DND-41 (cell line): ENCODE results near the gene DOK4.

Experiments
- ATAC-seq: fragments of 200-7000 bp; cut with Tn5 transposase; 3 replicates; pipeline ENCODE4 v1.9.1; 2021; ENCODE audit warnings: low read depth; ENCODE audit not compliant: insufficient read depth
- DNase-seq: peaks from one replicate; pipeline ENCODE4 v3.0.0-alpha.2; 2020
- H2AFZ ChIP-seq: 2 replicates; pipeline ENCODE4 v1.6.0; 2012; ENCODE audit warnings: low read depth, low read length
- H3K27ac ChIP-seq: 2 replicates; pipeline ENCODE4 v1.5.1; 2012; ENCODE audit warnings: low read length, inconsistent platforms
- H3K27me3 ChIP-seq: fragments of 200-600 bp; sonication (generic); 2 replicates; pipeline ENCODE4 v1.6.0; 2012; ENCODE audit warnings: low read length, mild to moderate bottlenecking, inconsistent platforms; ENCODE audit not compliant: insufficient read depth, poor library complexity
- H3K36me3 ChIP-seq: 2 replicates; pipeline ENCODE4 v1.5.1; 2012; ENCODE audit warnings: low read length, inconsistent platforms; ENCODE audit not compliant: insufficient read depth
- H3K4me1 ChIP-seq: 2 replicates; pipeline ENCODE4 v1.5.1; 2012; ENCODE audit warnings: mild to moderate bottlenecking, low read length; ENCODE audit not compliant: insufficient read depth
- H3K4me2 ChIP-seq: 2 replicates; pipeline ENCODE4 v1.6.0; 2012; ENCODE audit warnings: mild to moderate bottlenecking, moderate library complexity, low read length, inconsistent platforms; ENCODE audit not compliant: insufficient read depth
- H3K4me3 ChIP-seq, 2 experiments: fragments of 200-600 bp in 1 of 2; shearing (Covaris generic) in 1 of 2; 2 replicates each; pipeline ENCODE4 v1.5.1; 2012 to 2016; ENCODE audit warnings: inconsistent platforms in 2 of 2, low read length in 2 of 2, mild to moderate bottlenecking in 2 of 2, low read depth in 1 of 2, moderate library complexity in 1 of 2
- H3K79me2 ChIP-seq: 2 replicates; pipeline ENCODE4 v1.6.0; 2012; ENCODE audit warnings: low read length, inconsistent platforms; ENCODE audit not compliant: insufficient read depth
- H3K9ac ChIP-seq: 2 replicates; pipeline ENCODE4 v1.6.0; 2012; ENCODE audit warnings: low read depth, mild to moderate bottlenecking, inconsistent platforms, low read length, moderate library complexity
- H3K9me3 ChIP-seq: 2 replicates; pipeline ENCODE4 v1.5.1; 2012; ENCODE audit warnings: low read length, moderate library complexity, mild to moderate bottlenecking, inconsistent platforms; ENCODE audit not compliant: insufficient read depth, severe bottlenecking
- H4K20me1 ChIP-seq: 2 replicates; pipeline ENCODE4 v1.6.0; 2012; ENCODE audit warnings: low read length; ENCODE audit not compliant: insufficient read depth
- CTCF ChIP-seq: IDR thresholded peaks from 2 replicates; pipeline ENCODE4 v1.5.1; 2012; ENCODE audit warnings: borderline replicate concordance, low read length, moderate library complexity, mild to moderate bottlenecking; ENCODE audit not compliant: poor library complexity, severe bottlenecking; ENCODE audit errors: extremely low read depth
- EZH2 ChIP-seq: IDR thresholded peaks from 3 replicates; pipeline ENCODE4 v1.6.1; 2012; ENCODE audit warnings: borderline replicate concordance, low read depth, mild to moderate bottlenecking, moderate library complexity, low read length, inconsistent platforms; ENCODE audit not compliant: severe bottlenecking

The DOK4 gene

GRCh38 chr16:57498031-57498430 lies 11.7 kb upstream of the DOK4 start:
- H3K79me2 ChIP-seq, result no peaks in the 10 kb centered on the region
- no peaks in the 10 kb centered on the region for H4K20me1 ChIP-seq
- ATAC-seq (no peak), DNase-seq (no peak)
- no peak overlapping the region for H3K9ac ChIP-seq
- H3K4me2 ChIP-seq, result no peak overlapping the region
- H3K27me3 ChIP-seq, result no peaks in the 10 kb centered on the region
- 0 out of 2 replicates have a peak, but pooled peaks cover 2% of the 10 kb centered on the region for H3K4me1 ChIP-seq
- H3K27ac ChIP-seq, result no peak overlapping the region
- H3K36me3 ChIP-seq, result no peaks in the 10 kb centered on the region
- no peak for TF ChIP-seq EZH2
- TF ChIP-seq CTCF, result no peak
- H3K9me3 ChIP-seq, result no peaks in the 10 kb centered on the region
- no peak overlapping the region for H3K4me3 ChIP-seq
- no peak overlapping the region for H2AFZ ChIP-seq

GRCh38 chr16:57497121-57497520 lies 10.8 kb upstream of the DOK4 start:
- H3K4me3 ChIP-seq, result no peak overlapping the region
- no peaks in the 10 kb centered on the region for H4K20me1 ChIP-seq
- DNase-seq (no peak), ATAC-seq (no peak)
- H3K27ac ChIP-seq, result no peak overlapping the region
- 0 out of 2 replicates have a peak, but pooled peaks cover 2% of the 10 kb centered on the region for H3K4me1 ChIP-seq
- no peak overlapping the region for H3K9ac ChIP-seq
- peaks cover 4% of the 10 kb centered on the region for H3K27me3 ChIP-seq
- H3K36me3 ChIP-seq, result no peaks in the 10 kb centered on the region
- no peaks in the 10 kb centered on the region for H3K9me3 ChIP-seq
- H3K4me2 ChIP-seq, result no peak overlapping the region
- no peaks in the 10 kb centered on the region for H3K79me2 ChIP-seq
- TF ChIP-seq CTCF (no peak), EZH2 (no peak)
- H2AFZ ChIP-seq, result no peak overlapping the region

GRCh38 chr16:57493767-57494166 lies 7.5 kb upstream of the DOK4 start:
- no peak for ATAC-seq
- Histone ChIP-seq H3K27ac (no peak overlapping the region), H4K20me1 (no peaks in the 10 kb centered on the region), H3K79me2 (no peaks in the 10 kb centered on the region), H3K27me3 (peaks cover 7% of the 10 kb centered on the region), H3K4me1 (no peaks in the 10 kb centered on the region), H3K9ac (no peak overlapping the region), H3K4me2 (no peak overlapping the region), H3K36me3 (no peaks in the 10 kb centered on the region), H2AFZ (no peak overlapping the region), H3K4me3 (no peak overlapping the region), H3K9me3 (no peaks in the 10 kb centered on the region)
- DNase-seq, result no peak
- TF ChIP-seq EZH2 (no peak), CTCF (no peak)

GRCh38 chr16:57489229-57489628 lies 2.9 kb upstream of the DOK4 start:
- Histone ChIP-seq H3K4me2 (no peak overlapping the region), H3K27ac (no peak overlapping the region), H4K20me1 (peaks cover 13% of the 10 kb centered on the region; the same call in 1 of the 2 replicates), H3K9ac (no peak overlapping the region), H3K36me3 (no peaks in the 10 kb centered on the region), H3K79me2 (no peaks in the 10 kb centered on the region), H2AFZ (no peak overlapping the region), H3K4me3 (no peak overlapping the region), H3K27me3 (peaks cover 7% of the 10 kb centered on the region), H3K9me3 (no peaks in the 10 kb centered on the region), H3K4me1 (peaks cover 17% of the 10 kb centered on the region)
- TF ChIP-seq CTCF (no peak), EZH2 (no peak)
- DNase-seq (no peak), ATAC-seq (no peak)
